Subcutaneous adipose tissue (tissue), 4 donors: ENCODE data around the gene TMEM95. TPM values are rescaled to one million over a fixed set of nuclear protein-coding genes. Genes with fewer than 3 reads are reported as not detected.

Source experiments
- total RNA-seq, 4 donors: library from RNA; depleted of rRNA; stranded (reverse); fragments of >200 nt; gene quantifications; one replicate each; pipeline ENCODE4 v1.1.0, GENCODE V29; 2016
- TF ChIP-seq, protein P1 (sequence below): fragments of 450-650 bp; IDR thresholded peaks from one replicate; pipeline ENCODE4 v1.5.1; 2016; ENCODE audit warnings: low read depth, mild to moderate bottlenecking, control low read depth, antibody characterized with exemption, moderate library complexity

The TMEM95 gene, protein sequence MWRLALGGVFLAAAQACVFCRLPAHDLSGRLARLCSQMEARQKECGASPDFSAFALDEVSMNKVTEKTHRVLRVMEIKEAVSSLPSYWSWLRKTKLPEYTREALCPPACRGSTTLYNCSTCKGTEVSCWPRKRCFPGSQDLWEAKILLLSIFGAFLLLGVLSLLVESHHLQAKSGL
- not detected for total RNA-seq

DNA sequence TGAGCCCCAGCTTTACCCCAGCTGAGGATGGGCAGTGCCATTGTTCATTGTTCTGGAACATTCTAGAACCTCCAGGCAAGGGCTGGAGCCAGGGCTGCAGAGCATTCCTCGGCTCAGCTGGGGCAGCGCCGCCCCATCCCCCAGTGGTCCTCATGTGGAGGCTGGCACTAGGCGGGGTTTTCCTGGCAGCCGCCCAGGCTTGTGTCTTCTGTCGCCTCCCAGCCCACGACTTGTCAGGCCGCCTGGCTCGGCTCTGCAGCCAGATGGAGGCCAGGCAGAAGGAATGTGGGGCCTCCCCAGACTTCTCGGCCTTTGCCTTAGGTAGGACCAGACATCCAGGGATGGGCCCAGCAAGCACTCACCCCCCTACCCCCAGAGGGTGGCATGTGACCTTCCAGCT, at the start of gene TMEM95:
TSS of gene TMEM95 (plus strand) at position 104 of the 400 bp plus-strand sequence. CDS start at position 153, 49 bp downstream.
- TF ChIP-seq, protein P1, sequence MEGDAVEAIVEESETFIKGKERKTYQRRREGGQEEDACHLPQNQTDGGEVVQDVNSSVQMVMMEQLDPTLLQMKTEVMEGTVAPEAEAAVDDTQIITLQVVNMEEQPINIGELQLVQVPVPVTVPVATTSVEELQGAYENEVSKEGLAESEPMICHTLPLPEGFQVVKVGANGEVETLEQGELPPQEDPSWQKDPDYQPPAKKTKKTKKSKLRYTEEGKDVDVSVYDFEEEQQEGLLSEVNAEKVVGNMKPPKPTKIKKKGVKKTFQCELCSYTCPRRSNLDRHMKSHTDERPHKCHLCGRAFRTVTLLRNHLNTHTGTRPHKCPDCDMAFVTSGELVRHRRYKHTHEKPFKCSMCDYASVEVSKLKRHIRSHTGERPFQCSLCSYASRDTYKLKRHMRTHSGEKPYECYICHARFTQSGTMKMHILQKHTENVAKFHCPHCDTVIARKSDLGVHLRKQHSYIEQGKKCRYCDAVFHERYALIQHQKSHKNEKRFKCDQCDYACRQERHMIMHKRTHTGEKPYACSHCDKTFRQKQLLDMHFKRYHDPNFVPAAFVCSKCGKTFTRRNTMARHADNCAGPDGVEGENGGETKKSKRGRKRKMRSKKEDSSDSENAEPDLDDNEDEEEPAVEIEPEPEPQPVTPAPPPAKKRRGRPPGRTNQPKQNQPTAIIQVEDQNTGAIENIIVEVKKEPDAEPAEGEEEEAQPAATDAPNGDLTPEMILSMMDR: no peak

DNA sequence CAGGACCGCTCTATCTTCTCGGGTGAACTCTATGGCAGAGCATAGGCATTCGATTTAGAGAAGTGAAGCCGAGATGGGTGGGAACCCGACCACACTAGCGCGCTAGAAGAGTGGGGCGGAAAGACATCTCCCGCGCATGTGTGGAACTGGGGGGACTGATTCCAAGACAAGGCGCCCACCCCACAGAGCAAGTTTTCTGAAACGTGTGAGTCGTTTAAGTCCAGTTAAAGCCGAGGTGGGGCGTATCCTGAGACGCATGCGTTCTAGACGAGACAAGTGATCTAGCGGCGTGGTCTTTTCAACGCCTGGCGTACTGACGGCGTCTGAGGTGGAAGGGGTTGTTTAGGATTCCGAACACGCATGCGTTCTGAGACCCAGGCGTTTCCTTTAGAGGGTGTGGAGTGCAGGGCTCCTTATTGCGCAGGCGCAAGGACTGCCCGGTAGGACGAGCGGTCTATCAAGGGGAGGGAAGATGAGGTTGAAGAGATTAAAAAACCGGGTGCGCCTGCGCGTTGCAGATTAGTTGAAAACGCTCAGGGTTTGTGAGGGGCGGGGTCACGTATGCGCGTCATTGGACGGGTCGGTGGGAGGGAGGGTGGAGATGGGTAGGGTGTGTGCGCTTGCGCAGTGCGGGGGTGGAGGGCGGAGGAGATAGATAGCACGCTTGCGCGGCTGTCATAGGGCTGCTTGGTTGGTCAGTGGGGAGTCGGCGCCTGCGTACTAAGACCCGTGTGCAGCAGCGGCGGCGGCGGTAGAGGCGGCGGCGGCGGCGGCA, 47.9 kb upstream of the TMEM95 start, which contains the start of gene EIF5A:
TSS of gene EIF5A (plus strand) at position 718 of the 775 bp plus-strand sequence. CDS start 2,008 bp downstream, outside the sequence.
- TF ChIP-seq, protein P1: no peak

DNA sequence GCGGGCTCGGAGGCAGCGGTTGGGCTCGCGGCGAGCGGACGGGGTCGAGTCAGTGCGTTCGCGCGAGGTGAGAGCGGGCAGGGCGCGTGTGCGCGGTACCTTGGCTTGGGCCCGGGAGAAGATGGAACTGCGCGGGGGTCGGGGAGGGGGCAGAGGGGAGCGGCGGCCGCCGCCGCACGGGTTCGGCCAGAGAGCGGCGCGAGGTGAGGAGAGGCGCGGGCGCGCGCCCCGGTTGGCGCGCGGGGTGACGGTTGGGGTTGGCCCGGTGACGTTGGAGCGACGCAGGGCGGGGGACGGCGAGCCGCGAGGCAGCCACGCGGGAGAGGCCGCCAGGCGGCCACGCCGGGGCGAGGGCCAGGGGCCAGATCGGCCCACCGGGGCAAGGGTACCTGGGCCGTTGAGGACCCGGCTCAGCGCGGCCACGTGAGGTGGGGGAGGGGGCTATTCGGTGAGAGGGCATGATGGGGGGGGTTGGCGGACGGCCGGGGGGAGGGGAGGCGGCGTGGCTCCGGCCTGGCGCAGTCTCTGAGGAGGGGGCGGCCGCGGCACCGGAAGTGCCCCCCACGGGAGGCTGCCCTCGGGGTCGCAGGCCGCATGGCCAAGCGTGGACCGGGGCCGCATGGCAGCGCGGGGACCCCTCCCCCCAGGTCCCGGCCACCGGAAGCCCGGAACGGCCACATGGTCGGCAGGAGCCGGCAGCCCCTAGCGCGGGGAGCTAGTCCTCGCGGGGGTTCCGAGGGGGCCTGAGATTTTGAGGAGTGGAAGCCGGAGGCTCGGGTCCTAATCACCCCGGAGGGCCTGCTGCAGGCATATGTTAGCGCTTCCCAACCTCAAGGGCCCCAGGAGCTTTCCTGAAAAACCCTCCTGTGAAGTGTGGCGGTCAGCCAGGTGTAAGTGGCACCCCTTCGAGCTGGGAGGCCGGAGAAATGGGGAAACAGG, 47.0 kb upstream of the TMEM95 start:
- TF ChIP-seq, protein P1: no peak

DNA sequence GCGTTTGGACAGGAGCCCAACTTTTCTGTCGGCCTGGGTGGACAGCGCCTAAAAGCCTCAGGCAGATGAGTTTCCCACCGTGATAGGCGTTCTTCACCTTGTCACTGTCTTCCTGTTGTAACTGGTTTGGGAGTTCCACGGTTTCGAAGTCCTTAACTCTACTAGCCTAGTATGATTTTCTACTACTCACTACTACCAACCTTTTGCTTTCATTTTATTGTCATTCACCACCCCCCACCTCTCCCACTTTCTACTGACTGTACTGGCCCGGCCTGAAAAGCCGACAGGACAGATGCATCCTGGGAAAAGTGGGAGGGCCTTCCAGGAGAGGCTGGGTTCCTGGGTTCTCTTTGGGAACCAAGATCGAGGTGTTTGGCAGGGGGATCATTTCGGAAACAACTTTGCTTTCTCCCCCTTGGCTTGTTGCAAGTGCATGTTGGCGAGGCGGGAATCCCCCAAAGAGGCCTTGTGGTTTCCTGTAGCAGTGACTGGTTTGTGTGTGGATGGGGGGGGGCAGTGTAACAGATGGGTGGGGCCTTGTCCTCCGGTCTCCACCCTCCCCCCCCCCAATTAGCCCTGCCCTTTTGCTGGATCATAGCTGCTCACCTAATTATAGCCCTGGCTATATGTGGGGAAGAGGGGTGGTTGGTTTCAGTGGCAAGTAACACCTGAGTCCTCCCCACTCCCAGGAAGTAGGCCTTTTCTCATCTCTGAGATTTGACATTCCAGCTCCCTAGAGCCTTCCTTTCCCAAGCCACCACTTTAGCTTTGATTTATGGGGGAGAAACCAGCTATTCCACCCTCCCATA, 46.1 kb upstream of the TMEM95 start:
- TF ChIP-seq, protein P1: no peak

DNA sequence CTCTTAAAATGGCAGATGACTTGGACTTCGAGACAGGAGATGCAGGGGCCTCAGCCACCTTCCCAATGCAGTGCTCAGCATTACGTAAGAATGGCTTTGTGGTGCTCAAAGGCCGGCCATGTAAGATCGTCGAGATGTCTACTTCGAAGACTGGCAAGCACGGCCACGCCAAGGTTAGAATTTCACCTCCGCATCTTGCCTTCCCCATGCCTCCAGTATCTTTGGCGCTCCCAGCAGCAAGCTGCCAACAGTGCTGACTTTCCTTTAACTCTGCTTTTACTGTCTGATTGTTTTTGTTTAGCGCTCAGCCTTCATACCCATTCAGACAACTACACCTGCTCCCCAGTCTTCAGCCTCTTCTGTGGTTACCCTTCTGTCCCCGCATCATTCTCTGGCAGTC, 45.3 kb upstream of the TMEM95 start:
- TF ChIP-seq, protein P1: no peak

DNA sequence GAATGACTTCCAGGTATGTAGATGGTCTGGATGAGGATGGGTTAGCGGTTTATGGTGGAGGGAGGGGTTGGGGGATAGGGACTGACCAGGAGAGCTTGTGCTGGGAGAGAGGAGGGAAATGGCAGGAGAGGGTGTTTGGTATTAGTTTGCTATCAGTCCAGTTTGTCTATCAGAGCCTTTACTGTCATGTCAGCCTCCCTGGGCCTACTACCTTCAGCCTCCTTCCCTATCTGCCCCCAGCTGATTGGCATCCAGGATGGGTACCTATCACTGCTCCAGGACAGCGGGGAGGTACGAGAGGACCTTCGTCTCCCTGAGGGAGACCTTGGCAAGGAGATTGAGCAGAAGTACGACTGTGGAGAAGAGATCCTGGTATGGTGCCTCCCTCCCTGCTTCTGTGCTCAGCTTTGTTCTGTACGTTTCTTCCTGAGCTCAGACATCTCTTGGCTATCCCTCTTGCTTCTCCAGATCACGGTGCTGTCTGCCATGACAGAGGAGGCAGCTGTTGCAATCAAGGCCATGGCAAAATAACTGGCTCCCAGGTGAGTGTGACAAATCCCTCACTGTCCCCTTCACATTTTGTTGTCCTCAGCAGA, 43.7 kb upstream of the TMEM95 start:
- TF ChIP-seq, protein P1: no peak
